Small intestine (tissue), 7 donors: ENCODE results near the gene NCOA5. TPM values are rescaled to one million over a fixed set of nuclear protein-coding genes. Genes with fewer than 3 reads are reported as not detected.
A peak's percentile ranks its signal among the peaks of the same experiment; 100 is the strongest.

Experiments used
- DNase-seq, 2 donors: peaks; one replicate each; pipeline versions ENCODE4 v3.0.0 to v3.0.0-alpha.2; 2013
- FAIRE-seq: peaks from 2 replicates; lab custom pipeline; 2012; peaks lifted over from hg19 to GRCh38; lab: Jason Lieb, UNC
- H3K27ac ChIP-seq, 3 donors: one replicate each; pipeline ENCODE4 v1.5.1; 2013; ENCODE audit warnings: low read length in 2 of 3, mild to moderate bottlenecking in 2 of 3, control low read depth in 1 of 3, inconsistent platforms in 1 of 3, low read depth in 1 of 3, moderate library complexity in 1 of 3
- H3K27me3 ChIP-seq, 3 donors: one replicate each; pipeline ENCODE4 v1.6.1; 2013; ENCODE audit warnings: low read length in 3 of 3, inconsistent platforms in 1 of 3; ENCODE audit not compliant: control insufficient read depth in 3 of 3, insufficient read depth in 3 of 3
- H3K36me3 ChIP-seq, 3 donors: one replicate each; pipeline ENCODE4 v1.6.1; 2013; ENCODE audit warnings: low read length in 3 of 3, inconsistent platforms in 1 of 3, low read depth in 1 of 3, mild to moderate bottlenecking in 1 of 3, moderate library complexity in 1 of 3; ENCODE audit not compliant: control insufficient read depth in 3 of 3, insufficient read depth in 2 of 3
- H3K4me1 ChIP-seq, 3 donors: one replicate each; pipeline ENCODE4 v1.6.1; 2013; ENCODE audit warnings: low read length in 2 of 3, inconsistent platforms in 1 of 3, low read depth in 1 of 3, mild to moderate bottlenecking in 1 of 3, moderate library complexity in 1 of 3; ENCODE audit not compliant: control insufficient read depth in 3 of 3, insufficient read depth in 2 of 3
- H3K4me3 ChIP-seq, 3 donors: one replicate each; pipeline ENCODE4 v1.5.1; 2013; ENCODE audit warnings: low read length in 3 of 3, control low read depth in 1 of 3, inconsistent platforms in 1 of 3, low read depth in 1 of 3, mild to moderate bottlenecking in 1 of 3, moderate library complexity in 1 of 3
- H3K9me3 ChIP-seq, 2 donors: one replicate each; pipeline ENCODE4 v1.6.1; 2013; ENCODE audit warnings: low read depth in 1 of 2, low read length in 1 of 2; ENCODE audit not compliant: control insufficient read depth in 2 of 2, insufficient read depth in 1 of 2
- WGBS, 3 donors: extraction: QIAGEN DNeasy Blood & Tissue Kit; methylation state at CpG; one replicate each; pipeline ENCODE4 v1.1.7; 2013; 5-methylcytosine and 5-hydroxymethylcytosine counted together
- polyA plus RNA-seq, 4 donors: library from polyadenylated mRNA; stranded (reverse) in 3 of 4; unstranded in 1 of 4; fragments of 200-250 nt in 3 of 4; fragments of 120-200 nt in 1 of 4; gene quantifications; one replicate each; pipeline versions ENCODE4 v1.2.1 to v1.2.3, GENCODE V29; 2013
- donor health status: healthy with polysubstance abuse.
- donor health status: control.
- donor health status: control.
- donor health status: Bipolar disorder and iron deficiency.
- donor health status: healthy.

The NCOA5 gene
- polyA plus RNA-seq, 4 donors, result 13.2 to 36.8 (median 14.7) TPM

GRCh38 chr20:46060975-46061374, 28.8 kb downstream of the NCOA5 start:
- DNase-seq, result no peak
- no peak overlapping the region for H3K4me3 ChIP-seq
- H3K9me3 ChIP-seq, result no peaks in the 10 kb centered on the region
- peaks cover 30 to 40% (median 39%) of the 10 kb centered on the region in 3 donors for H3K36me3 ChIP-seq
- peaks cover 0 to 23% (median 11%) of the 10 kb centered on the region in 3 donors for H3K27me3 ChIP-seq
- no peak overlapping the region for H3K27ac ChIP-seq
- peaks cover 0 to 13% (median 0%) of the 10 kb centered on the region in 3 donors for H3K4me1 ChIP-seq
- FAIRE-seq, result no peak
- WGBS, 3 donors, result 81 to 91% (median 90%) methylated on average over 4 of the region's 4 CpGs

GRCh38 chr20:46060301-46060881, 29.4 kb downstream of the NCOA5 start:
- Histone ChIP-seq H3K9me3 (no peaks in the 10 kb centered on the region), H3K4me1 (peaks cover 0 to 13% (median 0%) of the 10 kb centered on the region in 3 donors), H3K27ac (no peak overlapping the region), H3K27me3 (peaks cover 0 to 23% (median 11%) of the 10 kb centered on the region in 3 donors), H3K4me3 (no peak overlapping the region), H3K36me3 (peaks cover 28 to 39% (median 38%) of the 10 kb centered on the region in 3 donors)
- WGBS, 3 donors, result 54 to 75% (median 69%) methylated on average over 2 of the region's 2 CpGs
- DNase-seq (no peak), FAIRE-seq (no peak)

GRCh38 chr20:46058599-46059281, 31.0 kb downstream of the NCOA5 start:
- peaks cover 0 to 13% (median 0%) of the 10 kb centered on the region in 3 donors for H3K4me1 ChIP-seq
- peaks cover 15 to 26% (median 24%) of the 10 kb centered on the region in 3 donors for H3K36me3 ChIP-seq
- no peak overlapping the region for H3K4me3 ChIP-seq
- H3K27me3 ChIP-seq, result peaks cover 0 to 26% (median 13%) of the 10 kb centered on the region in 3 donors
- peak in 1 of 2 donors; percentile 28 for DNase-seq
- H3K27ac ChIP-seq, result no peak overlapping the region
- WGBS, 3 donors, result 19 to 35% (median 26%) methylated on average over 27 to 35 of the region's 35 CpGs
- H3K9me3 ChIP-seq, result no peaks in the 10 kb centered on the region
- no peak for FAIRE-seq

- peaks cover 0 to 26% (median 13%) of the 10 kb centered on the region in 3 donors for H3K27me3 ChIP-seq
- no peak overlapping the region for H3K27ac ChIP-seq
- DNase-seq (peak in 1 of 2 donors; percentile 51), FAIRE-seq (no peak)
- 7 to 31% (median 24%) methylated on average over 58 to 65 of the region's 66 CpGs for WGBS, 3 donors
- H3K36me3 ChIP-seq, result peaks cover 15 to 19% (median 19%) of the 10 kb centered on the region in 3 donors
- H3K4me1 ChIP-seq, result peaks cover 0 to 13% (median 0%) of the 10 kb centered on the region in 3 donors
- no peaks in the 10 kb centered on the region for H3K9me3 ChIP-seq
- H3K4me3 ChIP-seq, result no peak overlapping the region
Measured at GRCh38 chr20:46057856-46058598, 31.7 kb downstream of the NCOA5 start.

GRCh38 chr20:46056970-46057855, 32.5 kb downstream of the NCOA5 start:
- peaks cover 8 to 12% (median 11%) of the 10 kb centered on the region in 3 donors for H3K36me3 ChIP-seq
- peaks cover 0 to 26% (median 13%) of the 10 kb centered on the region in 3 donors for H3K27me3 ChIP-seq
- no peaks in the 10 kb centered on the region for H3K9me3 ChIP-seq
- 19 to 37% (median 35%) methylated on average over 51 to 65 of the region's 65 CpGs for WGBS, 3 donors
- no peak overlapping the region for H3K27ac ChIP-seq
- FAIRE-seq, result no peak
- DNase-seq, result peak in 1 of 2 donors; percentile 64
- H3K4me1 ChIP-seq, result peaks cover 0 to 13% (median 0%) of the 10 kb centered on the region in 3 donors
- H3K4me3 ChIP-seq, result no peak overlapping the region

- no peak for FAIRE-seq
- no peak for DNase-seq
- no peaks in the 10 kb centered on the region for H3K9me3 ChIP-seq
- H3K27ac ChIP-seq, result no peak overlapping the region
- WGBS, 3 donors, result 79 to 86% (median 81%) methylated on average over 15 of the region's 15 CpGs
- H3K4me1 ChIP-seq, result peaks cover 0 to 12% (median 0%) of the 10 kb centered on the region in 3 donors
- peaks cover 0 to 26% (median 13%) of the 10 kb centered on the region in 3 donors for H3K27me3 ChIP-seq
- no peak overlapping the region for H3K4me3 ChIP-seq
- peaks cover 2 to 4% (median 3%) of the 10 kb centered on the region in 3 donors for H3K36me3 ChIP-seq
Measured at GRCh38 chr20:46056027-46056833, 33.5 kb downstream of the NCOA5 start.

- H3K9me3 ChIP-seq, result no peaks in the 10 kb centered on the region
- no peak for DNase-seq
- H3K36me3 ChIP-seq, result no peaks in the 10 kb centered on the region
- H3K27ac ChIP-seq, result no peak overlapping the region
- no peak overlapping the region for H3K4me3 ChIP-seq
- FAIRE-seq, result no peak
- WGBS, 3 donors, result 38 to 47% (median 42%) methylated on average over 1 of the region's 1 CpG
- peaks cover 0 to 9% (median 0%) of the 10 kb centered on the region in 3 donors for H3K4me1 ChIP-seq
- peaks cover 0 to 26% (median 13%) of the 10 kb centered on the region in 3 donors for H3K27me3 ChIP-seq
Measured at GRCh38 chr20:46055269-46055668, 34.5 kb downstream of the NCOA5 start.
